ENCODE data around the gene CCRL2. TPM values are rescaled to one million over a fixed set of nuclear protein-coding genes. Genes with fewer than 3 reads are reported as not detected.
A peak's percentile ranks its signal among the peaks of the same experiment; 100 is the strongest.

CCRL2 gene
- total and polyA plus RNA-seq, 7 donors, result 0.71 to 11.2 (median 3.0) TPM; not detected in 1

DNA sequence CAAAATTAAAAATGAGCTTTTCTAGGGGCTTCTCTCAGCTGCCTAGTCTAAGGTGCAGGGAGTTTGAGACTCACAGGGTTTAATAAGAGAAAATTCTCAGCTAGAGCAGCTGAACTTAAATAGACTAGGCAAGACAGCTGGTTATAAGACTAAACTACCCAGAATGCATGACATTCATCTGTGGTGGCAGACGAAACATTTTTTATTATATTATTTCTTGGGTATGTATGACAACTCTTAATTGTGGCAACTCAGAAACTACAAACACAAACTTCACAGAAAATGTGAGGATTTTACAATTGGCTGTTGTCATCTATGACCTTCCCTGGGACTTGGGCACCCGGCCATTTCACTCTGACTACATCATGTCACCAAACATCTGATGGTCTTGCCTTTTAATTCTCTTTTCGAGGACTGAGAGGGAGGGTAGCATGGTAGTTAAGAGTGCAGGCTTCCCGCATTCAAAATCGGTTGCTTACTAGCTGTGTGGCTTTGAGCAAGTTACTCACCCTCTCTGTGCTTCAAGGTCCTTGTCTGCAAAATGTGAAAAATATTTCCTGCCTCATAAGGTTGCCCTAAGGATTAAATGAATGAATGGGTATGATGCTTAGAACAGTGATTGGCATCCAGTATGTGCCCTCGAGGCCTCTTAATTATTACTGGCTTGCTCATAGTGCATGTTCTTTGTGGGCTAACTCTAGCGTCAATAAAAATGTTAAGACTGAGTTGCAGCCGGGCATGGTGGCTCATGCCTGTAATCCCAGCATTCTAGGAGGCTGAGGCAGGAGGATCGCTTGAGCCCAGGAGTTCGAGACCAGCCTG is 35.3 kb upstream of the CCRL2 start:
- no peak overlapping the region for H3K4me3 ChIP-seq
- WGBS, 2 donors, result 70 to 87% methylated on average over 10 of the region's 10 CpGs
- no peak overlapping the region for H3K27ac ChIP-seq
- H3K9me3 ChIP-seq, result no peaks in the 10 kb centered on the region
- H3K36me3 ChIP-seq, result no peaks in the 10 kb centered on the region
- no peak for TF ChIP-seq POLR2AphosphoS5 (IDR thresholded peaks at IDR 0.05)
- DNase-seq, result no peak
- no peaks in the 10 kb centered on the region for H3K4me1 ChIP-seq
- H3K27me3 ChIP-seq, result peaks cover 0 to 4% (median 0%) of the 10 kb centered on the region in 3 donors
- intact Hi-C loops (cut with DNase I), result loop anchor here (5.0 to 10.0 kb wide), 2 partner anchors 287 to 434 kb away; no protein-coding TSS in a partner anchor

DNA sequence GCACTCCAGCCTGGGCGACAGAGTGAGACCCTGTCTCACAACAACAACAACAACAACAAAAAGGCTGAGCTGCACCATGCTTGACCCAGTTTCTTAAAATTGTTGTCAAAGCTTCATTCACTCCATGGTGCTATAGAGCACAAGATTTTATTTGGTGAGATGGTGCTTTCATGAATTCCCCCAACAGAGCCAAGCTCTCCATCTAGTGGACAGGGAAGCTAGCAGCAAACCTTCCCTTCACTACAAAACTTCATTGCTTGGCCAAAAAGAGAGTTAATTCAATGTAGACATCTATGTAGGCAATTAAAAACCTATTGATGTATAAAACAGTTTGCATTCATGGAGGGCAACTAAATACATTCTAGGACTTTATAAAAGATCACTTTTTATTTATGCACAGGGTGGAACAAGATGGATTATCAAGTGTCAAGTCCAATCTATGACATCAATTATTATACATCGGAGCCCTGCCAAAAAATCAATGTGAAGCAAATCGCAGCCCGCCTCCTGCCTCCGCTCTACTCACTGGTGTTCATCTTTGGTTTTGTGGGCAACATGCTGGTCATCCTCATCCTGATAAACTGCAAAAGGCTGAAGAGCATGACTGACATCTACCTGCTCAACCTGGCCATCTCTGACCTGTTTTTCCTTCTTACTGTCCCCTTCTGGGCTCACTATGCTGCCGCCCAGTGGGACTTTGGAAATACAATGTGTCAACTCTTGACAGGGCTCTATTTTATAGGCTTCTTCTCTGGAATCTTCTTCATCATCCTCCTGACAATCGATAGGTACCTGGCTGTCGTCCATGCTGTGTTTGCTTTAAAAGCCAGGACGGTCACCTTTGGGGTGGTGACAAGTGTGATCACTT is 34.3 kb upstream of the CCRL2 start:
- DNase-seq, result no peak
- no peak for TF ChIP-seq EP300 (IDR thresholded peaks at IDR 0.05)
- TF ChIP-seq, protein P1, sequence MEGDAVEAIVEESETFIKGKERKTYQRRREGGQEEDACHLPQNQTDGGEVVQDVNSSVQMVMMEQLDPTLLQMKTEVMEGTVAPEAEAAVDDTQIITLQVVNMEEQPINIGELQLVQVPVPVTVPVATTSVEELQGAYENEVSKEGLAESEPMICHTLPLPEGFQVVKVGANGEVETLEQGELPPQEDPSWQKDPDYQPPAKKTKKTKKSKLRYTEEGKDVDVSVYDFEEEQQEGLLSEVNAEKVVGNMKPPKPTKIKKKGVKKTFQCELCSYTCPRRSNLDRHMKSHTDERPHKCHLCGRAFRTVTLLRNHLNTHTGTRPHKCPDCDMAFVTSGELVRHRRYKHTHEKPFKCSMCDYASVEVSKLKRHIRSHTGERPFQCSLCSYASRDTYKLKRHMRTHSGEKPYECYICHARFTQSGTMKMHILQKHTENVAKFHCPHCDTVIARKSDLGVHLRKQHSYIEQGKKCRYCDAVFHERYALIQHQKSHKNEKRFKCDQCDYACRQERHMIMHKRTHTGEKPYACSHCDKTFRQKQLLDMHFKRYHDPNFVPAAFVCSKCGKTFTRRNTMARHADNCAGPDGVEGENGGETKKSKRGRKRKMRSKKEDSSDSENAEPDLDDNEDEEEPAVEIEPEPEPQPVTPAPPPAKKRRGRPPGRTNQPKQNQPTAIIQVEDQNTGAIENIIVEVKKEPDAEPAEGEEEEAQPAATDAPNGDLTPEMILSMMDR (IDR thresholded peaks at IDR 0.05), result peak in 1 of 4 experiments; percentile 22
- no peaks in the 10 kb centered on the region for H3K9me3 ChIP-seq
- intact Hi-C loops (cut with DNase I), result loop anchor here (5.0 to 10.0 kb wide), 2 partner anchors 288 to 435 kb away; no protein-coding TSS in a partner anchor
- no peak overlapping the region for H3K27ac ChIP-seq
- no peak overlapping the region for H3K4me3 ChIP-seq
- no peaks in the 10 kb centered on the region for H3K27me3 ChIP-seq
- WGBS, 2 donors, result 86 to 92% methylated on average over 9 of the region's 9 CpGs
- H3K36me3 ChIP-seq, result no peaks in the 10 kb centered on the region
- no peaks in the 10 kb centered on the region for H3K4me1 ChIP-seq

DNA sequence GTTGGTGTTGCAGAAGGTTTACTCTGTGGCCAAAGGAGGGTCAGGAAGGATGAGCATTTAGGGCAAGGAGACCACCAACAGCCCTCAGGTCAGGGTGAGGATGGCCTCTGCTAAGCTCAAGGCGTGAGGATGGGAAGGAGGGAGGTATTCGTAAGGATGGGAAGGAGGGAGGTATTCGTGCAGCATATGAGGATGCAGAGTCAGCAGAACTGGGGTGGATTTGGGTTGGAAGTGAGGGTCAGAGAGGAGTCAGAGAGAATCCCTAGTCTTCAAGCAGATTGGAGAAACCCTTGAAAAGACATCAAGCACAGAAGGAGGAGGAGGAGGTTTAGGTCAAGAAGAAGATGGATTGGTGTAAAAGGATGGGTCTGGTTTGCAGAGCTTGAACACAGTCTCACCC is 32.3 kb upstream of the CCRL2 start:
- no peak for DNase-seq
- H3K27me3 ChIP-seq, result no peaks in the 10 kb centered on the region
- H3K27ac ChIP-seq, result no peak overlapping the region
- H3K4me3 ChIP-seq, result no peak overlapping the region
- H3K36me3 ChIP-seq, result no peaks in the 10 kb centered on the region
- TF ChIP-seq POLR2A (IDR thresholded peaks at IDR 0.05) (no peak), POLR2AphosphoS5 (IDR thresholded peaks at IDR 0.05) (no peak), EP300 (IDR thresholded peaks at IDR 0.05) (no peak)
- TF ChIP-seq, protein P1 (IDR thresholded peaks at IDR 0.05), result no peak
- intact Hi-C loops (cut with DNase I), result loop anchor here (5.0 to 10.0 kb wide), 2 partner anchors 290 to 437 kb away; no protein-coding TSS in a partner anchor
- H3K9me3 ChIP-seq, result no peaks in the 10 kb centered on the region
- WGBS, 2 donors, result 82 to 90% methylated on average over 3 of the region's 3 CpGs
- H3K4me1 ChIP-seq, result no peaks in the 10 kb centered on the region

DNA sequence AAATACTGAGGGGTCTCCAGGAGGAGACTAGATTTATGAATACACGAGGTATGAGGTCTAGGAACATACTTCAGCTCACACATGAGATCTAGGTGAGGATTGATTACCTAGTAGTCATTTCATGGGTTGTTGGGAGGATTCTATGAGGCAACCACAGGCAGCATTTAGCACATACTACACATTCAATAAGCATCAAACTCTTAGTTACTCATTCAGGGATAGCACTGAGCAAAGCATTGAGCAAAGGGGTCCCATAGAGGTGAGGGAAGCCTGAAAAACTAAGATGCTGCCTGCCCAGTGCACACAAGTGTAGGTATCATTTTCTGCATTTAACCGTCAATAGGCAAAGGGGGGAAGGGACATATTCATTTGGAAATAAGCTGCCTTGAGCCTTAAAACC is 31.8 kb upstream of the CCRL2 start:
- no peak for DNase-seq
- 67 to 77% methylated on average over 2 of the region's 2 CpGs for WGBS, 2 donors
- TF ChIP-seq EP300 (IDR thresholded peaks at IDR 0.05) (no peak), POLR2AphosphoS5 (IDR thresholded peaks at IDR 0.05) (no peak), POLR2A (IDR thresholded peaks at IDR 0.05) (no peak)
- TF ChIP-seq, protein P1 (IDR thresholded peaks at IDR 0.05), result no peak
- Histone ChIP-seq H3K36me3 (no peaks in the 10 kb centered on the region), H3K27me3 (no peaks in the 10 kb centered on the region), H3K4me1 (no peaks in the 10 kb centered on the region), H3K27ac (no peak overlapping the region), H3K4me3 (no peak overlapping the region), H3K9me3 (no peaks in the 10 kb centered on the region)
- intact Hi-C loops (cut with DNase I), result loop anchor here (10.0 kb wide), 1 partner anchor 290 kb away; no protein-coding TSS in a partner anchor

DNA sequence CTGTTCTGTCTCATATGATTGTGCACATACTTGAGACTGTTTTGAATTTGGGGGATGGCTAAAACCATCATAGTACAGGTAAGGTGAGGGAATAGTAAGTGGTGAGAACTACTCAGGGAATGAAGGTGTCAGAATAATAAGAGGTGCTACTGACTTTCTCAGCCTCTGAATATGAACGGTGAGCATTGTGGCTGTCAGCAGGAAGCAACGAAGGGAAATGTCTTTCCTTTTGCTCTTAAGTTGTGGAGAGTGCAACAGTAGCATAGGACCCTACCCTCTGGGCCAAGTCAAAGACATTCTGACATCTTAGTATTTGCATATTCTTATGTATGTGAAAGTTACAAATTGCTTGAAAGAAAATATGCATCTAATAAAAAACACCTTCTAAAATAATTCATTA is 31.2 kb upstream of the CCRL2 start:
- Histone ChIP-seq H3K9me3 (no peaks in the 10 kb centered on the region), H3K4me1 (peaks cover 0 to 6% (median 1%) of the 10 kb centered on the region in 4 donors), H3K27me3 (no peaks in the 10 kb centered on the region), H3K36me3 (no peaks in the 10 kb centered on the region), H3K4me3 (no peak overlapping the region), H3K27ac (no peak overlapping the region)
- intact Hi-C loops (cut with DNase I), result loop anchor here (10.0 kb wide), 1 partner anchor 291 kb away; no protein-coding TSS in a partner anchor
- no peak for TF ChIP-seq POLR2AphosphoS5 (IDR thresholded peaks at IDR 0.05)
- no peak for TF ChIP-seq POLR2A (IDR thresholded peaks at IDR 0.05)
- TF ChIP-seq EP300 (IDR thresholded peaks at IDR 0.05), result no peak
- 20 to 37% methylated on average over 2 of the region's 2 CpGs for WGBS, 2 donors
- no peak for DNase-seq
